ENCODE data around the gene USP9X. TPM values are rescaled to one million over a fixed set of nuclear protein-coding genes. Genes with fewer than 3 reads are reported as not detected.
A peak's percentile ranks its signal among the peaks of the same experiment; 100 is the strongest.

Gene USP9X
- total RNA-seq, 4 donors from 2014 or later: 54.9 to 154 (median 98.0) TPM

DNA sequence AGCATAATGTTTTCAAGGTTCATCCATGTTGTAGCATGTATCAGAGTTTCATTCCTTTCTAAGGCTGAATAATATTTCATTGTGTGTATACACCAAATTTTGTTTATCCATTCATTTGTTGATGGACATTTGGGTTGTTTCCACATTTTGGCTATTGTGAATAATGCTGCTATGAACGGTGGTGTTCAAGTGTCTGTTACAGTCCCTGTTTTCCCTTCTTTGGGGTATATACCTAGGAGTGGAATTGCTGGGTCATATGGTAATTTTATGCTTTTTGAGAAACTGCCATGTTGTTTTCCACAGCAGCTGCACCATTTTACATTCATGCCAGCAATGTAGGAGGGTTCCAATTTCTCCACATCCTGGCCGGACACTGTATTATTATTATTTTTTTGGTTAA, 3.4 kb upstream of the USP9X start:
- no peaks in the 10 kb centered on the region for H3K36me3 ChIP-seq
- no peaks in the 10 kb centered on the region for H3K27me3 ChIP-seq
- 54% methylated on average over 2 of the region's 2 CpGs; no CpG with 5 or more reads in 1 of the 2 donors for WGBS, 2 donors (ENCODE audit: low coverage in 1 of 2)
- TF ChIP-seq POLR2A (IDR thresholded peaks at IDR 0.05): no peak
- TF ChIP-seq EP300 (IDR thresholded peaks at IDR 0.05; ENCODE audit: low read depth): no peak
- TF ChIP-seq, protein P1, sequence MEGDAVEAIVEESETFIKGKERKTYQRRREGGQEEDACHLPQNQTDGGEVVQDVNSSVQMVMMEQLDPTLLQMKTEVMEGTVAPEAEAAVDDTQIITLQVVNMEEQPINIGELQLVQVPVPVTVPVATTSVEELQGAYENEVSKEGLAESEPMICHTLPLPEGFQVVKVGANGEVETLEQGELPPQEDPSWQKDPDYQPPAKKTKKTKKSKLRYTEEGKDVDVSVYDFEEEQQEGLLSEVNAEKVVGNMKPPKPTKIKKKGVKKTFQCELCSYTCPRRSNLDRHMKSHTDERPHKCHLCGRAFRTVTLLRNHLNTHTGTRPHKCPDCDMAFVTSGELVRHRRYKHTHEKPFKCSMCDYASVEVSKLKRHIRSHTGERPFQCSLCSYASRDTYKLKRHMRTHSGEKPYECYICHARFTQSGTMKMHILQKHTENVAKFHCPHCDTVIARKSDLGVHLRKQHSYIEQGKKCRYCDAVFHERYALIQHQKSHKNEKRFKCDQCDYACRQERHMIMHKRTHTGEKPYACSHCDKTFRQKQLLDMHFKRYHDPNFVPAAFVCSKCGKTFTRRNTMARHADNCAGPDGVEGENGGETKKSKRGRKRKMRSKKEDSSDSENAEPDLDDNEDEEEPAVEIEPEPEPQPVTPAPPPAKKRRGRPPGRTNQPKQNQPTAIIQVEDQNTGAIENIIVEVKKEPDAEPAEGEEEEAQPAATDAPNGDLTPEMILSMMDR (IDR thresholded peaks at IDR 0.05): no peak
- no peak for TF ChIP-seq POLR2AphosphoS5 (IDR thresholded peaks at IDR 0.05)
- H3K4me3 ChIP-seq: no peak overlapping the region
- intact Hi-C loops (cut with DNase I; ENCODE audit: low total_unique reads): no loop called here
- no peak overlapping the region for H3K27ac ChIP-seq
- H3K4me1 ChIP-seq: peaks cover 0 to 5% (median 0%) of the 10 kb centered on the region in 4 donors
- no peak for DNase-seq
- no peaks in the 10 kb centered on the region for H3K9me3 ChIP-seq
- in situ Hi-C loops (cut with MboI; ENCODE audit: low pct_ligation_motif_present in 1 of 4, low pct_unique_long_range_greater_than_20kb in 1 of 4, low sequenced_read_pairs in 3 of 4): no loop called here

DNA sequence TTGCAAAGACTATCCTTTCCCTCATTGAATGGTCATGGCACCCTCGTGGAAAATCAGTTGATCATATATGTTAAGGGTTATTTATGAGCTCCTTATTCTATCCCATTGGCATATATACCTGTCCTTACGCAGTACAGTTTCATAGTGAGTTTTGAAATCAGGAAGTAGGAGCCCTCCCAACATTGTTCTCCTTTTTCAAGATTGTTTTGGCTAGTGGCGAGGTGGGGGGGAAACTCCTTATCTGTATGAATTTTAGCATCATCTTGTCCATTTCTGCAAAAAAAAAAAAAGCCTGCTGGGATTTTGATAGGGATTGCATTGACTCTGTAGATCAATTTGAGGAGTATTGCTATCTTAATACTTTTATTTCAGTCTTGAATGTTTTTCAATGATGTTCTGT, 2.5 kb upstream of the USP9X start:
- DNase-seq: no peak
- no peaks in the 10 kb centered on the region for H3K36me3 ChIP-seq
- no peaks in the 10 kb centered on the region for H3K9me3 ChIP-seq
- WGBS, 2 donors (ENCODE audit: low coverage in 1 of 2): 59 to 77% methylated on average over 3 of the region's 3 CpGs
- H3K4me3 ChIP-seq: no peak overlapping the region
- in situ Hi-C loops (cut with MboI; ENCODE audit: low pct_ligation_motif_present in 1 of 4, low pct_unique_long_range_greater_than_20kb in 1 of 4, low sequenced_read_pairs in 3 of 4) (no loop called here), intact Hi-C loops (cut with DNase I; ENCODE audit: low total_unique reads) (no loop called here)
- no peak overlapping the region for H3K27ac ChIP-seq
- H3K4me1 ChIP-seq: peaks cover 0 to 5% (median 0%) of the 10 kb centered on the region in 4 donors
- H3K27me3 ChIP-seq: no peaks in the 10 kb centered on the region
- no peak for TF ChIP-seq POLR2AphosphoS5 (IDR thresholded peaks at IDR 0.05)
- TF ChIP-seq, protein P1 (IDR thresholded peaks at IDR 0.05): no peak
- TF ChIP-seq EP300 (IDR thresholded peaks at IDR 0.05; ENCODE audit: low read depth): no peak
- no peak for TF ChIP-seq POLR2A (IDR thresholded peaks at IDR 0.05)

DNA sequence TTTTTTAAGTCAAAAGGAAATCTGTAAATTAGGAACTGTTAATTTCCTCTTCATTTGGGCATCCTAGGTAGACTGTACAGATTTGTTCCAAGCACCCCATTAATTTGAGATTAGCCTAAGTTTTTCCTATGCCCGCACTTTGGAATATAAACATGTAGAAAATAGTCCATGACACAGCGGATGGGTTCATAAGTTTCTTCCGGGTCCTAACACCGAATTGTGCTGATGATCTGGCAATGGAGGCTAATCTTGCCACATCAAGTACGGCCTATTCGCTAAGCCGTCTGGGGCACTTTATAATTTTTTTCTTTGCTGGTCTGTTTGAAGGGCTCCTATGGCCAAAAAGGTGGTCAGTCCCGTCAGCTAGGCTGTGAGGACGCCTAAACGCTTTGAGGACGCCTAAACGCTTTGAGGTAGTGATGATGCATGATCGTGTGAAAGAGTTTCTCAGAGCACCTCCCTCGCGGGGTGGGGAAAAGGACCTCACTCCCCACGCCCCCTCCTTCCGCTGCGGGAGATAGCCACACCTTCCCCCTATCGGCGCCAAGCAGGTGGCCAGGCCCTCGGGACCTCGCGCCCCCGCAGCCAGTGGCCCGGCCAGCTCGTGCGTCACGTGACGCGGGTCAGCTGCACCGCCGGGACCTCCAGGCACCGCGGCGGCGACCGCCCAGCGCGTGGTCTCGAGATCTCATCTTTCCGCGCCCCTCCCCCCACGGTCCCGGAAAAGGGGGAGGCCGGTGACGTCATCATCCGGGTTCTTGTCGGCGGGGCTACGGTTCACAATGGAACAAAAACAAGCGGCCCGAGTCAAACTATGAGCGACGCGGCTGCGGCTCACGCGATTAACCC, 977 bp upstream of the USP9X start:
- H3K27ac ChIP-seq: peak overlapping the region; percentile 96 to 100 (median 99)
- peak; percentile 99 for DNase-seq
- TF ChIP-seq, protein P1 (IDR thresholded peaks at IDR 0.05): no peak
- TF ChIP-seq POLR2AphosphoS5 (IDR thresholded peaks at IDR 0.05) (peak; percentile 77 to 89 (median 88)), POLR2A (IDR thresholded peaks at IDR 0.05) (peak; percentile 81), EP300 (IDR thresholded peaks at IDR 0.05; ENCODE audit: low read depth) (peak; percentile 85)
- H3K27me3 ChIP-seq: no peaks in the 10 kb centered on the region
- no peaks in the 10 kb centered on the region for H3K9me3 ChIP-seq
- H3K4me1 ChIP-seq: peaks cover 0 to 19% (median 1%) of the 10 kb centered on the region in 4 donors
- intact Hi-C loops (cut with DNase I; ENCODE audit: low total_unique reads) (no loop called here), in situ Hi-C loops (cut with MboI; ENCODE audit: low pct_ligation_motif_present in 1 of 4, low pct_unique_long_range_greater_than_20kb in 1 of 4, low sequenced_read_pairs in 3 of 4) (no loop called here)
- WGBS, 2 donors (ENCODE audit: low coverage in 1 of 2): 0% methylated on average over 51 of the region's 58 CpGs; no CpG with 5 or more reads in 1 of the 2 donors
- H3K4me3 ChIP-seq: peak overlapping the region; percentile 75 to 94 (median 88)
- H3K36me3 ChIP-seq: peaks cover 0 to 1% (median 0%) of the 10 kb centered on the region in 4 donors

DNA sequence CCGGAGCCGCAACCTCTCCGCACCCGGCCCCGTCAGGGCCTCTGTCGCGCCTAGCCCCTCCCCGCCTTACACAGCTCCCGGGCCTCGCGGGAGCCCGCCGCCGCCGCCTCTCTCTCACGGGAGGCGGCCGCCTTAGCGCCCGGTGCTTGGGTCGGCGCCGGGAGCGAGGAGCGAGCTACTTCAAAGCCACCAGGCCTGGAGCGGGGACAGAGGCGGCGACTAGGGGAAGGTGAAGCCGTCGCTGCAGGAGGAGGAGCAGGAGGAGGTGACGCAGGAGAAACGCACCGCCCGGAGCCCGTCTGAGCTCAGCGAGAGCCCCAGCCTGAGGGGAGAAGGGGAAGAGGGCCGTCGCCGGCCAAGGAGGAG, 250 bp downstream of the USP9X start:
- TF ChIP-seq, protein P1 (IDR thresholded peaks at IDR 0.05): no peak
- TF ChIP-seq POLR2AphosphoS5 (IDR thresholded peaks at IDR 0.05) (peak in 2 of 3 donors; percentile 0 to 12), EP300 (IDR thresholded peaks at IDR 0.05; ENCODE audit: low read depth) (no peak), POLR2A (IDR thresholded peaks at IDR 0.05) (peak; percentile 26)
- H3K4me3 ChIP-seq: peak overlapping the region; percentile 75 to 94 (median 88)
- peak overlapping the region; percentile 96 to 100 (median 99) for H3K27ac ChIP-seq
- intact Hi-C loops (cut with DNase I; ENCODE audit: low total_unique reads) (loop anchor here (5.0 kb wide), 1 partner anchor 247 kb away; the partner anchor contains the start of gene DDX3X), in situ Hi-C loops (cut with MboI; ENCODE audit: low pct_ligation_motif_present in 1 of 4, low pct_unique_long_range_greater_than_20kb in 1 of 4, low sequenced_read_pairs in 3 of 4) (no loop called here)
- peaks cover 0 to 1% (median 0%) of the 10 kb centered on the region in 4 donors for H3K36me3 ChIP-seq
- 1% methylated on average over 37 of the region's 39 CpGs; no CpG with 5 or more reads in 1 of the 2 donors for WGBS, 2 donors (ENCODE audit: low coverage in 1 of 2)
- H3K27me3 ChIP-seq: no peaks in the 10 kb centered on the region
- peaks cover 0 to 30% (median 5%) of the 10 kb centered on the region in 4 donors for H3K4me1 ChIP-seq
- peak; percentile 75 for DNase-seq
- no peaks in the 10 kb centered on the region for H3K9me3 ChIP-seq

Measured in transverse colon (tissue), 4 donors.